Spleen (tissue), 11 donors: Measurements from ENCODE around the gene AGER. TPM values are rescaled to one million over a fixed set of nuclear protein-coding genes. Genes with fewer than 3 reads are reported as not detected.
"Not testable (repeated sequence)": the region's sequence is repeated elsewhere in the genome, so short reads cannot be mapped to it uniquely, and the experiment has no call there.

Experiments
- DNase-seq: peaks from one replicate; pipeline ENCODE4 v3.0.0-alpha.2; 2020
- H3K27ac ChIP-seq, 8 donors: fragments of 200-600 bp; sonication (generic) in 7 of 8; 1 replicate in 4 of 8; 2 replicates in 4 of 8; pipeline versions ENCODE4 v1.5.0 to v1.8.0; 2016 to 2021; ENCODE audit warnings: inconsistent platforms in 4 of 8, mild to moderate bottlenecking in 4 of 8, moderate library complexity in 1 of 8
- H3K27me3 ChIP-seq, 7 donors: fragments of 200-600 bp; sonication (generic) in 6 of 7; replicated peaks in 1 of 7; 1 replicate in 4 of 7; 2 replicates in 3 of 7; pipeline versions ENCODE4 v1.5.0 to v1.8.0; 2016 to 2021; ENCODE audit warnings: inconsistent platforms in 3 of 7, mild to moderate bottlenecking in 1 of 7
- H3K36me3 ChIP-seq, 6 donors: fragments of 200-600 bp; sonication (generic) in 5 of 6; 1 replicate in 4 of 6; 2 replicates in 2 of 6; pipeline versions ENCODE4 v1.5.0 to v1.8.0; 2016 to 2021; ENCODE audit warnings: inconsistent platforms in 2 of 6
- H3K4me1 ChIP-seq, 6 donors: fragments of 200-600 bp; sonication (generic) in 5 of 6; 1 replicate in 3 of 6; 2 replicates in 3 of 6; pipeline versions ENCODE4 v1.5.0 to v1.8.0; 2016 to 2021; ENCODE audit warnings: inconsistent platforms in 3 of 6
- H3K4me3 ChIP-seq, 8 donors: fragments of 200-600 bp; sonication (generic) in 7 of 8; 1 replicate in 4 of 8; 2 replicates in 4 of 8; pipeline versions ENCODE4 v1.5.0 to v1.8.0; 2016 to 2021; ENCODE audit warnings: inconsistent platforms in 4 of 8, mild to moderate bottlenecking in 4 of 8, moderate library complexity in 2 of 8
- H3K9me3 ChIP-seq, 8 donors: fragments of 200-600 bp; sonication (generic) in 7 of 8; 1 replicate in 4 of 8; 2 replicates in 4 of 8; pipeline versions ENCODE4 v1.5.0 to v1.8.0; 2016 to 2021; ENCODE audit warnings: inconsistent platforms in 4 of 8
- POLR2A ChIP-seq, 3 donors: fragments of 450-650 bp; IDR thresholded peaks; one replicate each; pipeline ENCODE4 v1.5.1; 2017; ENCODE audit warnings: antibody characterized with exemption in 3 of 3, mild to moderate bottlenecking in 1 of 3
- POLR2AphosphoS5 ChIP-seq, 3 donors: sonication (generic); formaldehyde crosslinking; IDR thresholded peaks; one replicate each; pipeline ENCODE4 v1.5.1; 2017; ENCODE audit warnings: antibody characterized with exemption in 3 of 3
- WGBS, 5 donors: extraction: QIAGEN DNeasy Blood & Tissue Kit in 3 of 5; methylation state at CpG; one replicate each; pipeline versions ENCODE4 v1.1.5 to v1.1.7; 2013 to 2018; 5-methylcytosine and 5-hydroxymethylcytosine counted together
- intact Hi-C: fragments of 100-400 bp; cut with DNase I; formaldehyde crosslinking; loops from one replicate; pipeline ENCODE4 v1.15.0; 2023; ENCODE audit warnings: low total_unique reads
- polyA plus RNA-seq, 3 donors: library from polyadenylated mRNA; stranded (reverse); fragments of 200-250 nt; gene quantifications; one replicate each; pipeline ENCODE4 v1.2.1, GENCODE V29; 2013
- total RNA-seq, 7 donors: library from RNA; depleted of rRNA in 3 of 7; stranded (reverse); fragments of >200 nt in 3 of 7; fragmentation: NEBNext Ultra II Directional in 4 of 7; extraction: Animal tissue kit (Norgen Biotek cat#: 25700) in 4 of 7; gene quantifications; one replicate each; pipeline versions ENCODE4 v1.1.0 to v1.2.1, GENCODE V29; 2016 to 2021
- TF ChIP-seq, protein P1 (sequence below), 11 experiments: fragments of 200-600 bp in 7 of 11; fragments of 450-650 bp in 4 of 11; sonication (generic) in 4 of 11; IDR thresholded peaks in 8 of 11; conservative IDR thresholded peaks in 3 of 11; 1 replicate in 7 of 11; 2 replicates in 4 of 11; pipeline versions ENCODE4 v1.4.0 to v1.8.0; 2016 to 2021; ENCODE audit warnings: antibody characterized with exemption in 11 of 11, inconsistent platforms in 4 of 11, mild to moderate bottlenecking in 1 of 11
- donor health status: healthy with polysubstance abuse.
- donor health status: DM: no; HTN: no; CAD: no; lungs with moderate emphysema.
- donor health status: DM: no; HTN: no; CAD: no.
- donor health status: Bipolar disorder and iron deficiency.
- donor health status: healthy.
- donor health status: DM: no; HTN: no; CAD: no.
- donor health status: DM: yes; HTN: yes; CAD: no.

AGER gene
- total and polyA plus RNA-seq, 10 donors, result 7.4 to 50.9 (median 23.2) TPM

- WGBS, 5 donors, result 85 to 95% (median 91%) methylated on average over 6 of the region's 6 CpGs
- Histone ChIP-seq H3K9me3 (no peaks in the 10 kb centered on the region), H3K27ac (no peak overlapping the region), H3K4me3 (no peak overlapping the region), H3K27me3 (no peaks in the 10 kb centered on the region), H3K36me3 (no peaks in the 10 kb centered on the region), H3K4me1 (no peaks in the 10 kb centered on the region)
- intact Hi-C loops, result no loop called here
- no peak for DNase-seq
- TF ChIP-seq, protein P1, sequence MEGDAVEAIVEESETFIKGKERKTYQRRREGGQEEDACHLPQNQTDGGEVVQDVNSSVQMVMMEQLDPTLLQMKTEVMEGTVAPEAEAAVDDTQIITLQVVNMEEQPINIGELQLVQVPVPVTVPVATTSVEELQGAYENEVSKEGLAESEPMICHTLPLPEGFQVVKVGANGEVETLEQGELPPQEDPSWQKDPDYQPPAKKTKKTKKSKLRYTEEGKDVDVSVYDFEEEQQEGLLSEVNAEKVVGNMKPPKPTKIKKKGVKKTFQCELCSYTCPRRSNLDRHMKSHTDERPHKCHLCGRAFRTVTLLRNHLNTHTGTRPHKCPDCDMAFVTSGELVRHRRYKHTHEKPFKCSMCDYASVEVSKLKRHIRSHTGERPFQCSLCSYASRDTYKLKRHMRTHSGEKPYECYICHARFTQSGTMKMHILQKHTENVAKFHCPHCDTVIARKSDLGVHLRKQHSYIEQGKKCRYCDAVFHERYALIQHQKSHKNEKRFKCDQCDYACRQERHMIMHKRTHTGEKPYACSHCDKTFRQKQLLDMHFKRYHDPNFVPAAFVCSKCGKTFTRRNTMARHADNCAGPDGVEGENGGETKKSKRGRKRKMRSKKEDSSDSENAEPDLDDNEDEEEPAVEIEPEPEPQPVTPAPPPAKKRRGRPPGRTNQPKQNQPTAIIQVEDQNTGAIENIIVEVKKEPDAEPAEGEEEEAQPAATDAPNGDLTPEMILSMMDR (IDR thresholded peaks at IDR 0.05 in 8 of 11, conservative IDR thresholded peaks at IDR 0.05 in 3 of 11), result no peak
- no peak for TF ChIP-seq POLR2A (IDR thresholded peaks at IDR 0.05)
- TF ChIP-seq POLR2AphosphoS5 (IDR thresholded peaks at IDR 0.05), result no peak
These were observed 29.6 kb upstream of the AGER start for GRCh38 chr6:32213649-32214048.

GRCh38 chr6:32212076-32212760 lies 28.2 kb upstream of the AGER start:
- no peaks in the 10 kb centered on the region for H3K36me3 ChIP-seq
- no peak overlapping the region for H3K27ac ChIP-seq
- TF ChIP-seq POLR2AphosphoS5 (IDR thresholded peaks at IDR 0.05), result no peak
- TF ChIP-seq POLR2A (IDR thresholded peaks at IDR 0.05), result no peak
- TF ChIP-seq, protein P1 (IDR thresholded peaks at IDR 0.05 in 8 of 11, conservative IDR thresholded peaks at IDR 0.05 in 3 of 11), result no peak
- H3K27me3 ChIP-seq, result no peaks in the 10 kb centered on the region
- H3K9me3 ChIP-seq, result no peaks in the 10 kb centered on the region
- 81 to 87% (median 82%) methylated on average over 12 of the region's 12 CpGs for WGBS, 5 donors
- no peak overlapping the region for H3K4me3 ChIP-seq
- no peaks in the 10 kb centered on the region for H3K4me1 ChIP-seq
- no peak for DNase-seq
- intact Hi-C loops, result no loop called here

DNA sequence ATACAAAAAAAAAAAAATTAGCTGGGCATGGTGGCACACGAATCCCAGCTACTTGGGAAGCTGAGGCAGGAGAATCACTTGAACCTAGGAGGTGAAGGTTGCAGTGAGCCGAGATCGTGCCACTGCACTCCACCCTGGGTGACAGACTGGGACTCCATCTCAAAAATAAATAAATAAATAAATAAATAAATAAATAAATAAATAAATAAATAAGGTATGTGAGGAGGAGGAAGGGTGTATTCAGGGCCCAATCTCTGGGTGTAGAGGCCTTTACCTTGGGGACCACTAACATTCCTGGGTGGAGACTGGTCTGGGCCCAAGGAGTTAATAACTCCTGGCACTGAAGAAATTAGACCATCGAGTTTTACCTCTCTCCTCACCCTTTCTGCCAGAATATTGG lies 27.4 kb upstream of the AGER start:
- intact Hi-C loops, DNase-seq, H3K27me3 ChIP-seq, H3K4me3 ChIP-seq, H3K27ac ChIP-seq, H3K36me3 ChIP-seq, H3K9me3 ChIP-seq, H3K4me1 ChIP-seq: not testable (repeated sequence)
- 87 to 99% (median 89%) methylated on average over 4 of the region's 4 CpGs for WGBS, 5 donors

DNA sequence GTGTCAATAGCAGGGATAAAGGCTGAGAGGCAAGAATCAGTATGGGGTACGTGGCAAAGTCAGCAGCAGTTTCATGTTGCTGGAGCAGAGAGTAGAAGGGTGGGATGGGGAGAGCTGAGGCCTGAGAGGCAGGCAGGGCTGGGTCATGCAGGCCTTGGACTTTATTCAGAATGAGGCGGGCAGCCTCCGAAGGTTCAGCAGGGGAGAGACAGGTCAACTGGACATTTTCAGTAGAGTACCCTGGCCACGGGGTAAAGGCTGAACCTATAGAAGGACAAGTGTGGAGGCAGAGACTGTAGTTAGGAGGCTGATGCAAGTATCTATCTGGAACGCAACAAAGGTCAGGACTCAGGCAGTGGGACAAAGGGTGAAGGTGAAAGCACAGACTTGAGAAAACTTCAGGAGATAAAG lies 26.1 kb upstream of the AGER start:
- no peaks in the 10 kb centered on the region for H3K4me1 ChIP-seq
- 80 to 92% (median 86%) methylated on average over 5 of the region's 5 CpGs for WGBS, 5 donors
- no peak overlapping the region for H3K27ac ChIP-seq
- DNase-seq, result no peak
- intact Hi-C loops, result no loop called here
- TF ChIP-seq, protein P1 (IDR thresholded peaks at IDR 0.05 in 8 of 11, conservative IDR thresholded peaks at IDR 0.05 in 3 of 11), result no peak
- TF ChIP-seq POLR2A (IDR thresholded peaks at IDR 0.05) (no peak), POLR2AphosphoS5 (IDR thresholded peaks at IDR 0.05) (no peak)
- no peaks in the 10 kb centered on the region for H3K27me3 ChIP-seq
- H3K9me3 ChIP-seq, result no peaks in the 10 kb centered on the region
- no peak overlapping the region for H3K4me3 ChIP-seq
- no peaks in the 10 kb centered on the region for H3K36me3 ChIP-seq
